Measurements from ENCODE around the gene FUCA1. TPM values are rescaled to one million over a fixed set of nuclear protein-coding genes. Genes with fewer than 3 reads are reported as not detected.
A peak's percentile ranks its signal among the peaks of the same experiment; 100 is the strongest.
"Not testable (repeated sequence)": the region's sequence is repeated elsewhere in the genome, so short reads cannot be mapped to it uniquely, and the experiment has no call there.

FUCA1 gene
- total RNA-seq, 4 donors from 2014 or later, result 10.1 to 32.2 (median 17.5) TPM

DNA sequence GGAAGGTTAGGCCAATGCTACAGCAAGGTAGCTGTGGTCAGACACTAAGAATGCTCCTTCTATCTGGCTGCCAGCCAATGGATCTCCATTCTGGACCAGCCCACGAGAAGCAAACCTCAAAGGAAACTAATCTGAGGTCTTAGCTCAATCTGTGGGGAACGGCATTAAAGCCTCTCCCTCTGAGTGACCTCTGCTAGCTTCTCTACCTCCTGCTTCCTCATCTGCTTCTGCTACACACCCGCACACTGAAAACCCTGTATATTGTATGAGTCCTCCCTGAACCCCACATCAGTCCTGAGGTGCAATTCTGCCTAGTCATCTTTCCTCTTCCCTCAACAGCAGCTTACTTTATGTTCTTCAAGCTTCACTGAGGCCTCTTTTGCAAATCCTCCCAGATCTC is 60.6 kb downstream of the FUCA1 start:
- no peak for TF ChIP-seq POLR2A (IDR thresholded peaks at IDR 0.05)
- TF ChIP-seq, protein P1, sequence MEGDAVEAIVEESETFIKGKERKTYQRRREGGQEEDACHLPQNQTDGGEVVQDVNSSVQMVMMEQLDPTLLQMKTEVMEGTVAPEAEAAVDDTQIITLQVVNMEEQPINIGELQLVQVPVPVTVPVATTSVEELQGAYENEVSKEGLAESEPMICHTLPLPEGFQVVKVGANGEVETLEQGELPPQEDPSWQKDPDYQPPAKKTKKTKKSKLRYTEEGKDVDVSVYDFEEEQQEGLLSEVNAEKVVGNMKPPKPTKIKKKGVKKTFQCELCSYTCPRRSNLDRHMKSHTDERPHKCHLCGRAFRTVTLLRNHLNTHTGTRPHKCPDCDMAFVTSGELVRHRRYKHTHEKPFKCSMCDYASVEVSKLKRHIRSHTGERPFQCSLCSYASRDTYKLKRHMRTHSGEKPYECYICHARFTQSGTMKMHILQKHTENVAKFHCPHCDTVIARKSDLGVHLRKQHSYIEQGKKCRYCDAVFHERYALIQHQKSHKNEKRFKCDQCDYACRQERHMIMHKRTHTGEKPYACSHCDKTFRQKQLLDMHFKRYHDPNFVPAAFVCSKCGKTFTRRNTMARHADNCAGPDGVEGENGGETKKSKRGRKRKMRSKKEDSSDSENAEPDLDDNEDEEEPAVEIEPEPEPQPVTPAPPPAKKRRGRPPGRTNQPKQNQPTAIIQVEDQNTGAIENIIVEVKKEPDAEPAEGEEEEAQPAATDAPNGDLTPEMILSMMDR (IDR thresholded peaks at IDR 0.05), result no peak
- Histone ChIP-seq H3K27ac (no peak overlapping the region), H3K9me3 (no peaks in the 10 kb centered on the region), H3K4me1 (peaks cover 0 to 18% (median 0%) of the 10 kb centered on the region in 3 donors), H3K27me3 (no peaks in the 10 kb centered on the region), H3K36me3 (peaks cover 0 to 43% (median 0%) of the 10 kb centered on the region in 3 donors), H3K4me3 (no peak overlapping the region)
- WGBS, 2 donors, result 44 to 49% methylated on average over 3 of the region's 3 CpGs
- no peak for DNase-seq
- intact Hi-C loops (cut with DNase I), result loop anchor here (10.0 kb wide), 1 partner anchor 57 kb away; the partner anchor contains the start of gene FUCA1

DNA sequence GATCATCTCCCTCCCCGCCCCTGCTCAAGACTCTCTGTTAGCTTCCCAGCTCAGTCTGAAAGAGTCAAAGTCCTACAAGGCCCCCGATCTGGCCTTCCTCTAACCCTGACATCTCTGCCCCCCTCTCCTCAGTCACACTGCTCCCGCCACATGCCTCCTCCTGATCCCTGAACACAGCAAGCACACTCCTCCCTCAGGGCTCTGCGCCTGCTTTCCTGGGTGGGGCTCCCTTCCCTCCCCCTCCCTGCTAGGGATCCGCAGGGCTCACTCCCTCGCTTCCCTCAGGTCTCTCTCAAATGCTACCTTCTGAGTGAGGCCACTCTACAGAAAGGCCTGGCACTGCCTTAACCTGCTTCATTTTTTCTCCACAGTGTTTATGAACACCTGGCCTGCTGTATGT is 61.8 kb downstream of the FUCA1 start:
- TF ChIP-seq, protein P1 (IDR thresholded peaks at IDR 0.05), result no peak
- TF ChIP-seq POLR2A (IDR thresholded peaks at IDR 0.05), result no peak
- Histone ChIP-seq H3K27ac (no peak overlapping the region), H3K9me3 (no peaks in the 10 kb centered on the region), H3K27me3 (no peaks in the 10 kb centered on the region), H3K4me3 (no peak overlapping the region), H3K4me1 (peaks cover 6 to 26% (median 8%) of the 10 kb centered on the region in 3 donors), H3K36me3 (peaks cover 0 to 34% (median 0%) of the 10 kb centered on the region in 3 donors)
- intact Hi-C loops (cut with DNase I), result loop anchor here (10.0 kb wide), 1 partner anchor 59 kb away; the partner anchor contains the start of gene FUCA1
- no peak for DNase-seq
- 76 to 85% methylated on average over 6 of the region's 6 CpGs for WGBS, 2 donors

DNA sequence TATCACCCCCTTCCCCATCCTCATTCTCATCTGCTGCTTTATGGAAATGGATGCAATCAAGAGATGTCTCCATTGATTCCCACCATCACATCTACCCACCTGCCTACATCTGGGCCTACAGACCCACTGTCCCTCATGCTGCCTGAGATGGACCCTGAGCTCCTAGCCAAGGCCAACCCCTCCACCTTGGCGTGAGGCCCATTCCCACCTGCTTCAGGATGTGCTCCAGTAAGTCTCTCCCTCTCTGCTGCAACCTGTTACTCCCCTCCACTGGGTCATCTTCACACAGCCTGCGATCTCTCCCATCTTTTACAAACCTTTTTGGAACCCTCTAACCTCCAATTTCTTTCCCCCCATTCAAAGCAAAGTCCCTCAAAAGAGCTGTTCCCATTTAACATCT is 63.1 kb downstream of the FUCA1 start:
- Histone ChIP-seq H3K9me3 (no peaks in the 10 kb centered on the region), H3K36me3 (peaks cover 0 to 34% (median 0%) of the 10 kb centered on the region in 3 donors), H3K27ac (no peak overlapping the region), H3K27me3 (no peaks in the 10 kb centered on the region), H3K4me3 (no peak overlapping the region), H3K4me1 (peaks cover 7 to 21% (median 13%) of the 10 kb centered on the region in 3 donors)
- TF ChIP-seq, protein P1 (IDR thresholded peaks at IDR 0.05), result no peak
- TF ChIP-seq POLR2A (IDR thresholded peaks at IDR 0.05), result no peak
- no peak for DNase-seq
- 80 to 96% methylated on average over 2 of the region's 2 CpGs for WGBS, 2 donors
- intact Hi-C loops (cut with DNase I), result loop anchor here (10.0 kb wide), 1 partner anchor 60 kb away; the partner anchor contains the start of gene FUCA1

GRCh38 chr1:23804183-23804835 is 63.8 kb downstream of the FUCA1 start:
- TF ChIP-seq POLR2A (IDR thresholded peaks at IDR 0.05), result no peak
- TF ChIP-seq, protein P1 (IDR thresholded peaks at IDR 0.05), result no peak
- H3K27ac ChIP-seq, result peak overlapping the region in 1 of 4 donors; percentile 14
- H3K27me3 ChIP-seq, result no peaks in the 10 kb centered on the region
- peaks cover 0 to 34% (median 0%) of the 10 kb centered on the region in 3 donors for H3K36me3 ChIP-seq
- DNase-seq, result no peak
- H3K9me3 ChIP-seq, result no peaks in the 10 kb centered on the region
- no peak overlapping the region for H3K4me3 ChIP-seq
- 82 to 88% methylated on average over 3 to 6 of the region's 7 CpGs for WGBS, 2 donors
- intact Hi-C loops (cut with DNase I), result loop anchor here (10.0 kb wide), 1 partner anchor 60 kb away; the partner anchor contains the start of gene FUCA1
- peaks cover 13 to 22% (median 13%) of the 10 kb centered on the region in 3 donors for H3K4me1 ChIP-seq

DNA sequence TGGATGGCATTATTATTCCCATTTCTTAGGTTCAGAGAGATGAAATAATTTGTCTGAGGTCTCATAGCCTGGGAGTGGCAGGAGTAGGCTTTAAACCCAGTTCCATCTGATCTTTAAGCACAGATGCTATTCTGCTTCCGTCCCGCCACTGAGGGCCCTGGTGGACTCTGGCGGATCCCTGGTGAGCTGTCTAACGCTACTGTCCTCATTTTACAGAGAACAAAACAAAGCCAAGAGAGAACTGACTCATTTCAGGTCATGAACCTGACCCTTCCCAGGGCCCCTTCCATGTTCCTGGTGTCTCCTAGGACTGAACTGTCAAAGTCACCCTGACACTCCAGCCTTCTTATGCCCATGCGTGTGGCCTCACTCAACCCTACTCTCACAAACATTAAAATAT is 64.4 kb downstream of the FUCA1 start:
- Histone ChIP-seq H3K9me3 (no peaks in the 10 kb centered on the region), H3K4me3 (no peak overlapping the region), H3K4me1 (peaks cover 18 to 28% (median 19%) of the 10 kb centered on the region in 3 donors), H3K27me3 (no peaks in the 10 kb centered on the region), H3K36me3 (peaks cover 0 to 36% (median 0%) of the 10 kb centered on the region in 3 donors), H3K27ac (no peak overlapping the region)
- WGBS, 2 donors, result 88 to 95% methylated on average over 5 of the region's 5 CpGs
- intact Hi-C loops (cut with DNase I), result loop anchor here (10.0 kb wide), 1 partner anchor 61 kb away; the partner anchor contains the start of gene FUCA1
- TF ChIP-seq, protein P1 (IDR thresholded peaks at IDR 0.05), result no peak
- no peak for TF ChIP-seq POLR2A (IDR thresholded peaks at IDR 0.05)
- DNase-seq, result no peak

GRCh38 chr1:23802809-23803342 is 65.2 kb downstream of the FUCA1 start:
- not testable (repeated sequence) for H3K27ac ChIP-seq, H3K27me3 ChIP-seq, DNase-seq, H3K9me3 ChIP-seq, H3K4me3 ChIP-seq
- intact Hi-C loops (cut with DNase I), result loop anchor here (10.0 kb wide), 1 partner anchor 62 kb away; the partner anchor contains the start of gene FUCA1
- Histone ChIP-seq H3K4me1 (peaks cover 20 to 36% (median 24%) of the 10 kb centered on the region in 3 donors), H3K36me3 (peaks cover 0 to 41% (median 1%) of the 10 kb centered on the region in 3 donors)
- 89 to 93% methylated on average over 7 of the region's 7 CpGs for WGBS, 2 donors
